Heart left ventricle (tissue), 11 donors: ENCODE results near the gene NLRP2B. TPM values are rescaled to one million over a fixed set of nuclear protein-coding genes. Genes with fewer than 3 reads are reported as not detected.

Experiments
- polyA plus RNA-seq, 2 donors: library from polyadenylated mRNA; stranded (reverse); fragments of 200-250 nt; gene quantifications; one replicate each; pipeline ENCODE4 v1.2.3, GENCODE V29; 2013
- total RNA-seq, 9 donors: library from RNA; depleted of rRNA in 2 of 9; stranded (reverse); fragments of >200 nt in 2 of 9; fragmentation: NEBNext Ultra II Directional in 3 of 9; extraction: Animal tissue kit (Norgen Biotek cat#: 25700) in 3 of 9; gene quantifications; one replicate each; pipeline versions ENCODE4 v1.1.0 to v1.2.4, GENCODE V29; 2016 to 2023
- donor health status: ischemic (EF 13 %, LVEDD 7.1; RV severe dilation, severe dysfunction).
- donor health status: healthy with polysubstance abuse.
- donor health status: DM: no; HTN: yes; CAD: no.
- donor health status: DM: no; HTN: no; CAD: no.
- donor health status: ischemic (EF 25% LVEDD 5.7; RV mildly dilated, moderate dysfunction).
- donor health status: healthy.
- donor health status: DM: yes; HTN: yes; CAD: no.
- donor health status: PGD.
- donor health status: nonischemic (EF 23%, LVEDD 6.1; RV moderate dilation, normal function).

NLRP2B gene
- total and polyA plus RNA-seq, 11 donors, result 0.09 to 0.16 (median 0.09) TPM; not detected in 8

Other genes starting within 250 kb of the NLRP2B start
- 10 to 100 TPM in 1 of 9 donors, 1 to 10 TPM in 8; 3.9 to 11.3 (median 7.1) TPM for gene ZXDB, start 88.2 kb downstream of the NLRP2B start, total RNA-seq
- 1 to 10 TPM; 1.4 to 4.0 TPM for gene ZXDB, start 88.2 kb downstream of the NLRP2B start, polyA plus RNA-seq
- gene ZXDA, start 230.2 kb upstream of the NLRP2B start, total RNA-seq, result 1 to 10 TPM; 2.8 to 6.3 (median 5.2) TPM
- 1 to 10 TPM in 1 of 2 donors, under 1 TPM in 1; 0.53 to 1.4 TPM for gene ZXDA, start 230.2 kb upstream of the NLRP2B start, polyA plus RNA-seq